OCI-LY1 (cell line): Measurements from ENCODE around the gene PPIE.
"Not testable (repeated sequence)": the region's sequence is repeated elsewhere in the genome, so short reads cannot be mapped to it uniquely, and the experiment has no call there.

ENCODE experiments used
- EZH2 ChIP-seq: fragments of 200-600 bp; sonication (generic), shearing (Covaris generic); IDR thresholded peaks from 2 replicates; pipeline ENCODE4 v1.8.0; 2017; ENCODE audit warnings: borderline replicate concordance, mixed run types, mild to moderate bottlenecking, antibody characterized with exemption, low read length, moderate library complexity, mixed read lengths
- TF ChIP-seq, protein P1 (sequence below): fragments of 200-600 bp; sonication (generic), shearing (Covaris generic); IDR thresholded peaks from 2 replicates; pipeline ENCODE4 v1.5.1; 2017; ENCODE audit warnings: mild to moderate bottlenecking, antibody characterized with exemption, low read length, moderate library complexity, mixed read lengths

DNA sequence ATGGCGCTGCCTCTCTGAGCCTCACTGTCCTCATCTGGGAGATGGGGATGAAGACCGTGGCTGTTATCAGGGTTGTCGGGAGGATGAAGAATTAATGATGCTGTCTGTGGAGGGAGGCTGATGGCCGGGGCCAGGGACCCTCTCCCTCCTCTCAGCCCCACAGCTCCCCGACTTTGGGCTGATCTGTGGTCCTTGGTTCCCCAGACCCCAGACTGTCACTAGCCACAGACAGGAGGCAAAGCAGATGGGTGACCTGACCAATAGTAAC, 48.4 kb downstream of the PPIE start:
- TF ChIP-seq, protein P1, sequence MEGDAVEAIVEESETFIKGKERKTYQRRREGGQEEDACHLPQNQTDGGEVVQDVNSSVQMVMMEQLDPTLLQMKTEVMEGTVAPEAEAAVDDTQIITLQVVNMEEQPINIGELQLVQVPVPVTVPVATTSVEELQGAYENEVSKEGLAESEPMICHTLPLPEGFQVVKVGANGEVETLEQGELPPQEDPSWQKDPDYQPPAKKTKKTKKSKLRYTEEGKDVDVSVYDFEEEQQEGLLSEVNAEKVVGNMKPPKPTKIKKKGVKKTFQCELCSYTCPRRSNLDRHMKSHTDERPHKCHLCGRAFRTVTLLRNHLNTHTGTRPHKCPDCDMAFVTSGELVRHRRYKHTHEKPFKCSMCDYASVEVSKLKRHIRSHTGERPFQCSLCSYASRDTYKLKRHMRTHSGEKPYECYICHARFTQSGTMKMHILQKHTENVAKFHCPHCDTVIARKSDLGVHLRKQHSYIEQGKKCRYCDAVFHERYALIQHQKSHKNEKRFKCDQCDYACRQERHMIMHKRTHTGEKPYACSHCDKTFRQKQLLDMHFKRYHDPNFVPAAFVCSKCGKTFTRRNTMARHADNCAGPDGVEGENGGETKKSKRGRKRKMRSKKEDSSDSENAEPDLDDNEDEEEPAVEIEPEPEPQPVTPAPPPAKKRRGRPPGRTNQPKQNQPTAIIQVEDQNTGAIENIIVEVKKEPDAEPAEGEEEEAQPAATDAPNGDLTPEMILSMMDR, result not testable (repeated sequence)
- TF ChIP-seq EZH2, result not testable (repeated sequence)
